Measurements from ENCODE around the gene PDIA6. TPM values are rescaled to one million over a fixed set of nuclear protein-coding genes. Genes with fewer than 3 reads are reported as not detected.
A peak's percentile ranks its signal among the peaks of the same experiment; 100 is the strongest.

The PDIA6 gene
- total and polyA plus RNA-seq, 9 of the 15 experiments (the other 6 are each of a cell fraction or from before 2014, with no cell fraction given) = 166 to 268 (median 229) TPM

GRCh38 chr2:10832203-10832936 is 19.8 kb upstream of the PDIA6 start (continued):
- no peak for TF ChIP-seq FOXM1 (IDR thresholded peaks at IDR 0.05; ENCODE audit: low read depth)
- TF ChIP-seq FOXM1 (CRISPR knock-in tag; IDR thresholded peaks at IDR 0.05; ENCODE audit: low read depth) = no peak
- no peak for TF ChIP-seq ZNF586 (CRISPR knock-in tag; conservative IDR thresholded peaks at IDR 0.05)
- TF ChIP-seq ZNF384 (IDR thresholded peaks at IDR 0.05; ENCODE audit: low read depth, low read length) = no peak
- TF ChIP-seq TFAP4 (CRISPR knock-in tag; IDR thresholded peaks at IDR 0.05; ENCODE audit: borderline replicate concordance) = 0 out of 2 replicates have a peak, but pooled peaks have one; percentile 35
- no peak for TF ChIP-seq THRA (IDR thresholded peaks at IDR 0.05)
- TF ChIP-seq TARDBP (IDR thresholded peaks at IDR 0.05) = no peak
- TF ChIP-seq ELF2 (CRISPR knock-in tag; IDR thresholded peaks at IDR 0.05) = no peak
- no peak for TF ChIP-seq HNRNPL (IDR thresholded peaks at IDR 0.05; ENCODE audit: low read depth, low read length)
- no peak for TF ChIP-seq FOXA3 (CRISPR knock-in tag; conservative IDR thresholded peaks at IDR 0.05 in 1 of 2, IDR thresholded peaks at IDR 0.05 in 1 of 2)
- TF ChIP-seq ILK (tag; IDR thresholded peaks at IDR 0.05; ENCODE audit: borderline replicate concordance, low read depth) = no peak
- TF ChIP-seq PATZ1 (CRISPR knock-in tag; IDR thresholded peaks at IDR 0.05; ENCODE audit: borderline replicate concordance) = no peak
- TF ChIP-seq PYGO2 (tag; IDR thresholded peaks at IDR 0.05) = no peak
- no peak for TF ChIP-seq PHTF2 (CRISPR knock-in tag; IDR thresholded peaks at IDR 0.05)
- TF ChIP-seq ZNF644 (tag; IDR thresholded peaks at IDR 0.05; ENCODE audit: low read depth) = no peak
- no peak for TF ChIP-seq CAMTA2 (CRISPR knock-in tag; conservative IDR thresholded peaks at IDR 0.05)
- no peak; the same call in 1 of the 2 replicates for TF ChIP-seq CBX1 (IDR thresholded peaks at IDR 0.05; ENCODE audit: low read depth)
- TF ChIP-seq SRSF3 (IDR thresholded peaks at IDR 0.05; ENCODE audit: insufficient read depth, low read length) = no peak
- TF ChIP-seq RNF219 (CRISPR knock-in tag; IDR thresholded peaks at IDR 0.05) = no peak
- TF ChIP-seq FOXA1 (IDR thresholded peaks at IDR 0.05; ENCODE audit: borderline replicate concordance) = no peak
- TF ChIP-seq RBM14 (IDR thresholded peaks at IDR 0.05; ENCODE audit: borderline replicate concordance, insufficient read depth, low read depth, low read length) = no peak
- no peak for TF ChIP-seq PHF8 (IDR thresholded peaks at IDR 0.05; ENCODE audit: borderline replicate concordance, low read length)
- TF ChIP-seq RBM39 (optimal IDR thresholded peaks at IDR 0.05; ENCODE audit: low read depth, low read length) = no peak

All from K562 (cell line).